Gastrocnemius medialis (tissue), 4 donors: Measurements from ENCODE around the gene DLGAP5. TPM values are rescaled to one million over a fixed set of nuclear protein-coding genes. Genes with fewer than 3 reads are reported as not detected.

Source experiments
- ATAC-seq, 2 donors: fragments of 150-250 bp; one replicate each; pipeline ENCODE4 v1.9.1; 2016
- DNase-seq, 2 donors: peaks; one replicate each; pipeline ENCODE4 v3.0.0-alpha.2; 2019
- H3K27ac ChIP-seq, 4 donors: fragments of 200-600 bp; sonication (generic); 1 replicate in 1 of 4; 2 replicates in 3 of 4; pipeline ENCODE4 v1.5.1; 2016 to 2018; ENCODE audit warnings: mild to moderate bottlenecking in 2 of 4, moderate library complexity in 1 of 4
- H3K27me3 ChIP-seq, 3 donors: fragments of 200-600 bp; sonication (generic) in 2 of 3; 1 replicate in 1 of 3; 2 replicates in 2 of 3; pipeline versions ENCODE4 v1.5.1 to v1.6.0; 2016 to 2019; ENCODE audit warnings: mild to moderate bottlenecking in 1 of 3, moderate library complexity in 1 of 3
- H3K36me3 ChIP-seq, 2 donors: fragments of 200-600 bp; sonication (generic) in 1 of 2; one replicate each; pipeline ENCODE4 v1.5.1; 2017 to 2018
- H3K4me1 ChIP-seq, 2 donors: fragments of 200-600 bp; sonication (generic) in 1 of 2; one replicate each; pipeline ENCODE4 v1.5.1; 2016 to 2017; ENCODE audit warnings: mild to moderate bottlenecking in 2 of 2
- H3K4me3 ChIP-seq, 4 donors: fragments of 200-600 bp; sonication (generic) in 3 of 4; 1 replicate in 1 of 4; 2 replicates in 3 of 4; pipeline ENCODE4 v1.5.1; 2016 to 2019; ENCODE audit warnings: mild to moderate bottlenecking in 2 of 4
- H3K9me3 ChIP-seq, 3 donors: fragments of 200-600 bp; sonication (generic) in 2 of 3; 1 replicate in 1 of 3; 2 replicates in 2 of 3; pipeline ENCODE4 v1.5.1; 2016 to 2019
- CTCF ChIP-seq, 5 experiments: fragments of 450-650 bp in 3 of 5; fragments of 200-600 bp in 2 of 5; sonication (generic) in 2 of 5; IDR thresholded peaks in 4 of 5; conservative IDR thresholded peaks in 1 of 5; 1 replicate in 4 of 5; 2 replicates in 1 of 5; pipeline ENCODE4 v1.5.1; 2016 to 2019; ENCODE audit warnings: antibody characterized with exemption in 5 of 5, mild to moderate bottlenecking in 3 of 5, moderate library complexity in 3 of 5
- POLR2A ChIP-seq, 2 donors: fragments of 450-650 bp; IDR thresholded peaks; one replicate each; pipeline ENCODE4 v1.6.1; 2017; ENCODE audit warnings: antibody characterized with exemption in 2 of 2, mild to moderate bottlenecking in 2 of 2, moderate library complexity in 2 of 2
- in situ Hi-C, 4 donors: fragments of 200-750 bp; cut with MboI; loops; one replicate each; pipeline versions ENCODE4 v1.15.0 to v1.8.0; 2017; ENCODE audit warnings: low sequenced_read_pairs in 4 of 4
- intact Hi-C: fragments of 100-400 bp; cut with DNase I; formaldehyde crosslinking; loops from one replicate; pipeline ENCODE4 v1.15.1; 2023; ENCODE audit warnings: low total_unique reads
- total RNA-seq, 4 donors: library from RNA; depleted of rRNA; stranded (reverse); fragments of >200 nt; gene quantifications; one replicate each; pipeline versions ENCODE4 v1.1.0 to v1.2.3, GENCODE V29; 2016

Gene DLGAP5
- total RNA-seq, 4 donors from 2014 or later = not detected

GRCh38 chr14:55105991-55106390, 85.4 kb downstream of the DLGAP5 start:
- H3K4me1 ChIP-seq = peaks cover 27 to 55% of the 10 kb centered on the region in 2 donors
- H3K36me3 ChIP-seq = no peaks in the 10 kb centered on the region
- intact Hi-C loops = no loop called here
- peak overlapping the region; percentile 83 to 90 (median 88) for H3K27ac ChIP-seq
- no peaks in the 10 kb centered on the region for H3K27me3 ChIP-seq
- TF ChIP-seq POLR2A (IDR thresholded peaks at IDR 0.05) = no peak
- TF ChIP-seq CTCF (IDR thresholded peaks at IDR 0.05 in 4 of 5, conservative IDR thresholded peaks at IDR 0.05 in 1 of 5) = no peak
- DNase-seq = no peak
- no peak for ATAC-seq
- H3K4me3 ChIP-seq = no peak overlapping the region
- in situ Hi-C loops = no loop called here
- H3K9me3 ChIP-seq = no peaks in the 10 kb centered on the region

- Histone ChIP-seq H3K27me3 (no peaks in the 10 kb centered on the region), H3K4me3 (no peak overlapping the region), H3K4me1 (peaks cover 27 to 63% of the 10 kb centered on the region in 2 donors), H3K36me3 (no peaks in the 10 kb centered on the region), H3K9me3 (no peaks in the 10 kb centered on the region), H3K27ac (peak overlapping the region; percentile 83 to 90 (median 88))
- DNase-seq (no peak), ATAC-seq (no peak)
- in situ Hi-C loops (no loop called here), intact Hi-C loops (no loop called here)
- TF ChIP-seq CTCF (IDR thresholded peaks at IDR 0.05 in 4 of 5, conservative IDR thresholded peaks at IDR 0.05 in 1 of 5) = no peak
- TF ChIP-seq POLR2A (IDR thresholded peaks at IDR 0.05) = no peak
These were observed 87.1 kb downstream of the DLGAP5 start for GRCh38 chr14:55103971-55104954.

GRCh38 chr14:55103005-55103640, 88.3 kb downstream of the DLGAP5 start:
- TF ChIP-seq CTCF (IDR thresholded peaks at IDR 0.05 in 4 of 5, conservative IDR thresholded peaks at IDR 0.05 in 1 of 5) (no peak), POLR2A (IDR thresholded peaks at IDR 0.05) (peak in 1 of 2 donors; percentile 37)
- intact Hi-C loops (no loop called here), in situ Hi-C loops (no loop called here)
- ATAC-seq (peak; percentile 67 to 69), DNase-seq (peak; percentile 67 to 83)
- Histone ChIP-seq H3K36me3 (no peaks in the 10 kb centered on the region), H3K9me3 (no peaks in the 10 kb centered on the region), H3K4me3 (no peak overlapping the region), H3K27me3 (no peaks in the 10 kb centered on the region), H3K4me1 (peaks cover 25 to 60% of the 10 kb centered on the region in 2 donors), H3K27ac (peak overlapping the region; percentile 83 to 90 (median 88))

- ATAC-seq (peak; percentile 78 to 79), DNase-seq (peak; percentile 67 to 82)
- intact Hi-C loops = no loop called here
- peak overlapping the region; percentile 83 to 90 (median 88) for H3K27ac ChIP-seq
- TF ChIP-seq CTCF (IDR thresholded peaks at IDR 0.05 in 4 of 5, conservative IDR thresholded peaks at IDR 0.05 in 1 of 5) (no peak), POLR2A (IDR thresholded peaks at IDR 0.05) (peak in 1 of 2 donors; percentile 38)
- in situ Hi-C loops = no loop called here
- H3K4me1 ChIP-seq = peaks cover 18 to 64% of the 10 kb centered on the region in 2 donors
- H3K9me3 ChIP-seq = no peaks in the 10 kb centered on the region
- no peak overlapping the region for H3K4me3 ChIP-seq
- no peaks in the 10 kb centered on the region for H3K27me3 ChIP-seq
- no peaks in the 10 kb centered on the region for H3K36me3 ChIP-seq
These were observed 89.2 kb downstream of the DLGAP5 start for GRCh38 chr14:55102141-55102621.
